Measurements from ENCODE around the gene NEO1. TPM values are rescaled to one million over a fixed set of nuclear protein-coding genes. Genes with fewer than 3 reads are reported as not detected.

NEO1 gene
- total RNA-seq, 1 donor from 2014 or later = 136 TPM

DNA sequence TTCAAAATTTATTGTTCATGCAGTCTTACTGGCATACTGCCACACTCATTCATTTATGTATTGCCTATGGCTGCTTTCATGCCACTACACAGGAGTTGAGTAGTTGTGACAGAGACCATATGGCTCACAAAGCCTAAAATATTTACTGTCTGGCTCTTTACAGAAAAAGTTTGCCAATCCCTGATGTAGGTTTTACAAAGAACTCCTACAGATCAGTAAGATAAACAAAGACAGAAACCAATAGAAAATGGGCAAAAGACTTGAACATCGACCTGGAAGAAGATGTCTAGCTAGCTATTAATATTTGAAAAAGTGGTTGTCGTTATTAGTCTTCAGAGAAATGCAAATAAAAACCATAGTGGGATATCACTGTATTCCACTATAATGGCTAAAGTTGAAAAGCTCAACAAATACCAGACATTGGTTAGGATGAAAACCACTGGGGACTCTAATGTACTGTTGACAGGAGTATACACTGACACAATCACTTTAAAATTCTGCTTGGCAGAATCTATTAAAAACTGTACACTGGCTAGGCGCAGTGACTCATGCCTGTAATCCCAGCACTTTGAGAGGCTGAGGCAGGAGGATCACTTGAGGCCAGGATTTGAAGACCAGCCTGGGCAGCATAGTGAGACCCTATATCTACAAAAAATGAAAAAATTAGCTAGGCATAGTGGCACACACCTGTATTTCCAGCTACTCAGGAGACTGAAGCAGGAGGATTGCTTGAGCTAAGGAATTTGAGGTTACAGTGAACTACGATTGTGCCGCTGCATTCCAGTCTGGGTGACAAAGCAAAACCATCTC lies 87.7 kb downstream of the NEO1 start:
- H3K27me3 Mint-ChIP-seq (ENCODE audit: low read depth) = no peaks in the 10 kb centered on the region
- H3K4me3 Mint-ChIP-seq = no peak overlapping the region
- DNase-seq (ENCODE audit: low spot score in 2 of 2, unreplicated experiment in 2 of 2) = no peak
- no peak for TF ChIP-seq CTCF (IDR thresholded peaks at IDR 0.05; ENCODE audit: unreplicated experiment)
- peaks cover 24% of the 10 kb centered on the region for H3K4me1 Mint-ChIP-seq
- no peak overlapping the region for H3K27ac Mint-ChIP-seq
- H3K36me3 Mint-ChIP-seq = peaks cover 29% of the 10 kb centered on the region
- no peaks in the 10 kb centered on the region for H3K9me3 Mint-ChIP-seq

GRCh38 chr15:73141216-73141900 lies 89.1 kb downstream of the NEO1 start:
- Mint-ChIP-seq H3K27me3 (ENCODE audit: low read depth) (no peaks in the 10 kb centered on the region), H3K4me3 (no peak overlapping the region), H3K9me3 (no peaks in the 10 kb centered on the region), H3K27ac (peak overlapping the region; percentile 9), H3K36me3 (peaks cover 29% of the 10 kb centered on the region), H3K4me1 (peaks cover 24% of the 10 kb centered on the region)
- no peak for DNase-seq (ENCODE audit: low spot score in 2 of 2, unreplicated experiment in 2 of 2)
- no peak for TF ChIP-seq CTCF (IDR thresholded peaks at IDR 0.05; ENCODE audit: unreplicated experiment)

GRCh38 chr15:73142802-73143762 lies 90.8 kb downstream of the NEO1 start:
- Mint-ChIP-seq H3K36me3 (peaks cover 32% of the 10 kb centered on the region), H3K27ac (no peak overlapping the region)
- TF ChIP-seq CTCF (IDR thresholded peaks at IDR 0.05; ENCODE audit: unreplicated experiment) = no peak

DNA sequence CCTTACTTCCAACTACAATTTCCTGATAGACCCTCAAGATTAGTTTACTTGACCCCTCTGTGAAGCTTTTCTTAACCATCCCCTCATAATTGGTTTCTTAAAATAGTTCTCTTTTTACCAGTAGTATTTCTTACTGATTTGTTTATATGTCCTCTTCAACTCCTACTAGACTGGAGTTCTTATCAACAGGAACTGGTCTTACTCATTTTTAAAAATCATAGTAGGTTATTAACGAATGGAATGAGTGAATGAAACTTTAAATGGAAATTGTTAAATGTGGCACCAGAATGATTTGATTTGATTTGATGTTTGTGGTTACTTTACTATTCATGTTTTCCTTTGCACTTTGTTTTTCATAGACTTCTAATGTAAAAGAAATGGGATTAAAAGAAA lies 91.5 kb downstream of the NEO1 start:
- no peak for TF ChIP-seq CTCF (IDR thresholded peaks at IDR 0.05; ENCODE audit: unreplicated experiment)
- Mint-ChIP-seq H3K27me3 (ENCODE audit: low read depth) (no peaks in the 10 kb centered on the region), H3K4me3 (no peak overlapping the region), H3K4me1 (peaks cover 23% of the 10 kb centered on the region), H3K27ac (no peak overlapping the region), H3K36me3 (peaks cover 33% of the 10 kb centered on the region), H3K9me3 (no peaks in the 10 kb centered on the region)
- no peak for DNase-seq (ENCODE audit: low spot score in 2 of 2, unreplicated experiment in 2 of 2)

More at GRCh38 chr15:73142802-73143762, 90.8 kb downstream of the NEO1 start:
- Mint-ChIP-seq H3K4me3 (no peak overlapping the region), H3K9me3 (no peaks in the 10 kb centered on the region), H3K4me1 (peaks cover 24% of the 10 kb centered on the region), H3K27me3 (ENCODE audit: low read depth) (no peaks in the 10 kb centered on the region)
- DNase-seq (ENCODE audit: low spot score in 2 of 2, unreplicated experiment in 2 of 2) = no peak

DNA sequence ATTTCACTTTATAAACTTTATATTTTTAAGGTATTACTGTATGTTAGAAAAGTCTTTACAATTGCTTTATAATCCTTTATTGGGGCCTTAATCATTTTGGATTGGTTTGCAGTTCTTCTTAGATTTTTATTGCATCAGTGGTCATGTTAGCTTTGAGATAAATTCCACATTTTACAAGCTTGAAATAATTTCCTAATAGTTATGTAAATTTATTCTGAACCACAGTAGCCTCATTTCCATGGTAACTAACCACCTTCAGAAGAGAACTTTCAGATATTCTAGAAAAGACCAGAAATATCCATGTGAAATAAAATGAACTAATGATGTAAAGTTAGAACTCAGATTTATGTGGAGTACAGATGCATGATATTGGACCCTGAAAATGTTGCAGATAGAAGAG lies 94.2 kb downstream of the NEO1 start:
- Mint-ChIP-seq H3K4me3 (no peak overlapping the region), H3K36me3 (peaks cover 40% of the 10 kb centered on the region), H3K27me3 (ENCODE audit: low read depth) (no peaks in the 10 kb centered on the region), H3K27ac (no peak overlapping the region), H3K9me3 (peaks cover 8% of the 10 kb centered on the region), H3K4me1 (peaks cover 6% of the 10 kb centered on the region)
- TF ChIP-seq CTCF (IDR thresholded peaks at IDR 0.05; ENCODE audit: unreplicated experiment) = no peak
- DNase-seq (ENCODE audit: low spot score in 2 of 2, unreplicated experiment in 2 of 2) = no peak
